Ammon's horn (tissue), 1 donor: ENCODE results near the gene ASPRV1.
"Not testable (repeated sequence)": the region's sequence is repeated elsewhere in the genome, so short reads cannot be mapped to it uniquely, and the experiment has no call there.

Experiments used
- DNase-seq: peaks from one replicate; pipeline ENCODE4 v3.0.0-alpha.2; 2016; ENCODE audit warnings: low spot score

The ASPRV1 gene

DNA sequence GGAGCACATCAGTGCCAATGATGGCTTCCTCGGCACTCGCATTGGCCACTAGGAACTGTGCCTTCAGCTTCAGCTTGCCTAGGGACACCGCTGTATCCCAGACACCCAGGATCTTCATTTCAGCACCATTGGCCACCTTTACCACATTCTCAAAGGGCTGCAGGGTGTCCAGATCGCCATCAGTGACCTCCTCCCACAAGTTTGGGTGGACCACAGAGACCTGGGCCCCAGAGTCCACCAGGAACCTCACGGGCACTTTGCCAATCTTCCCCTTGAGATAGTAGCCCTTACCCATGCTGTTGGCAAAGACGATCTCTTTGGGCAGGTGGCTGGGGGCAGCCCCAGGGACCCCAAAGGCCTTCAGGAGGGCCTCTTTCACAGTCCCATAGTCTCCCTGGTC lies 610 bp downstream of the ASPRV1 start:
- DNase-seq = no peak

DNA sequence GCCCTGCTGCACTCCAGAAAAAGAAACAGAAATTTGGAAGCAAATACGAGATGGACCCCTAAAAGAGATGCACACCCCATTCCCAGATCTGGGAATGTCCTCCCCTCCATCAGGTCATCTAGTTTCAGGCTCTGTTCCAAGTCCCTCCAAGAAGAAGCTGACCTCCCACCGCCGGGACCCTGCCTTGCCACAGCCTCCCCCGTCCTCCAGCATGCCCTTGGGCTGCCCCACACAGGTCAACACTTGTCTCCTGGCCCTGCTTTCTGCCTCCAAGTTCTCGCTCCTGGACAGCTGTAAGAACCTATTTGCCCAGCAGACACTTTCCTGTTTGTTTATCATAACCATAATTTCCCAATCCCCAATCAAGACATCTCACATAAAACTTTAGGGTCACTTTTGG lies 2.0 kb downstream of the ASPRV1 start:
- no peak for DNase-seq

DNA sequence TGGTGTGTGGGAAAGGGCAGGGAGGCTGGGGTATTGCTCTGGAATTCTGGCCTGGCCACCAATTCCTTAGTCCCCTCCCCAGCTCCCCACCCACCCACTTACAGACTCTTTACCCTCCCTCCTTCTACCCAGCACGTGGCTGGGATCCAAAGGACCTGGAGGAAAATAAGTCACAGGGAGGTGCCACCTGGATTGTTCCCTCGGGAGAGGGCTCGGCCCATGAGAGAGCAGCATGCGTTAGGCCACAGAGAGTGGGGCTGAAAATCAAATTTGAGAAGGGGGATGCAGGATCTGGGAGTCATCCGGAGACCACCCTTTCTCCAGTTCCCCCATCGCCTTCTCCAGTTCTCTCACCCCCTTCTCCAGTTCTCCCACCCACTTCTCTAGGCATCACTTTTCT lies 3.0 kb downstream of the ASPRV1 start:
- DNase-seq = no peak

DNA sequence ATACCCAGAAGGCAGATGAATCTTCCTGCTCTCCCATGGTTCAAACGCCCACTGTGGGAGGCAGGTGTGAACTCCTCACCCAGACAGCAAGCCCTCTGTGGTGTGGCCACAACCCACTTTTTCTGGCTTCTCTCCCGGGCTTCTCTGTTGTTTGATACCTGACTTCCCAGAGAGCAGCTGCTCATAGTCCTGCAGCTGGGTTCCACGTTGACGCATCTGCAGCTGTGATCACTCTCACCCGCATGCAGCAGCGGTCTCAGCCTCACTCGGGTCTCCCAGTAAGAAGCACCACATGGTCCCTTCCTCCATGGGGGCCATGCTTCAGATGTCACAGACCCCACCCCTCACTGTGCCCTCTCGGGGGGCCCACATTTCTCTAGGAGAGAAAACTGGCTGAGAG lies 3.5 kb downstream of the ASPRV1 start:
- no peak for DNase-seq

DNA sequence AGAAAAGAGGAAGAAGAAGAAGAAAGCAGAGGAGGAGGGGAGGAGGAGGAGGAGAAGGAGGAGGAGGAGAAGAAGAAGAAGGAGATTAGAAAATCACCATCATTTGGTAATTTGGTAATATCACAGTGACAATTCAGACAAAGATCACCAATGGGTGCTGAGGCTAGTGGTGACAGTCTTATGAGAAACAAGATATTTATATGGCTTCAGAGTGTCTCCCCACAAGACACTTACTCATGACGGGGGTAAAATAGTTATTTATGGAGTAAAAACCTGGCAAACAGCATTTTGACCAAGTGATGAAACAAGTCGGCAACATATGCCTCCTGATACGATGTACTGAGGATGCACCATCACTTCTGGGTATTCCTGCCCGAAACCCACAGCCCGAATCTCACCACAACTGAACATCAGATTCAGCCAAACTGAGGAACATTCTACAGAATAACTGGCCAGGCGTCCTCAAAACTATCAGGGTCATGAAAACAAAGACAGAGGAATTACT lies 4.9 kb downstream of the ASPRV1 start:
- DNase-seq = no peak

DNA sequence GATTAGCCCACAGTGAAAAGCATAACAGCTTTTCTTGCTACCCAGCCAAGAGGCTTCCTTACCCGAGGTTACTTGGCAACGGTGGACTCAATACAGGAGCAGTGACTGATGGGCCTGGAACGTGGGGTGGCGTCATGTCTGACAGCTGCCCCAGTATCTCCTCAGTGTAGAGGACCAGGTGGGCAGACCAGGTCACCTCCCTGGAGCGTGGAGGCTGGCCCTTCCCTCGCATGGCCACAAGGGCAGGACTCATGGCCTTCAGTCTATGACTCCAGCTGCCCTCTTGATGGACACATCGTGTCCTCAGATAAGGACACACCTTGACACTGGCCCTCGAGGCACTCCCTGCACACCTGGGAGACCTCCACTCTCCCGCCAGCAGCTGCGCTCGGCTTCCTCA lies 6.4 kb downstream of the ASPRV1 start:
- no peak for DNase-seq

DNA sequence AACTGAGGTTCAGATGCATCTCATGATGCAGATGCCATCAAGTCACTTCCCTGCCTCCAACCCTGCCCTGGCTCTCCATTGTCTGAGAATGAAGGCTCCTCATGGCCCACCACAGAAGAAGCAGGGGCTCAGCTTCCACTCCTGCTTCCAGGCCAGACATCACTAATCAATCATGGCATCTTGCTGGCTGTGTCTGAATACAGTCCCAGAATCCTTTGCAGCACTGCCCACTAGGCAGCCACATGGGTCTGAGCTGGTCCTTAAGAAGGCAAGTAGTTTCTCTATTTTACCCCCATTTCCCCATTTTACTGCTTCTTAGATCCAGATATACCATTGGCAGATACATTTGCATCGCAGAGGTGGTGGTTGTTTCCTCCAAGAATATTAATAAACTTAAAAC lies 7.3 kb downstream of the ASPRV1 start:
- no peak for DNase-seq

DNA sequence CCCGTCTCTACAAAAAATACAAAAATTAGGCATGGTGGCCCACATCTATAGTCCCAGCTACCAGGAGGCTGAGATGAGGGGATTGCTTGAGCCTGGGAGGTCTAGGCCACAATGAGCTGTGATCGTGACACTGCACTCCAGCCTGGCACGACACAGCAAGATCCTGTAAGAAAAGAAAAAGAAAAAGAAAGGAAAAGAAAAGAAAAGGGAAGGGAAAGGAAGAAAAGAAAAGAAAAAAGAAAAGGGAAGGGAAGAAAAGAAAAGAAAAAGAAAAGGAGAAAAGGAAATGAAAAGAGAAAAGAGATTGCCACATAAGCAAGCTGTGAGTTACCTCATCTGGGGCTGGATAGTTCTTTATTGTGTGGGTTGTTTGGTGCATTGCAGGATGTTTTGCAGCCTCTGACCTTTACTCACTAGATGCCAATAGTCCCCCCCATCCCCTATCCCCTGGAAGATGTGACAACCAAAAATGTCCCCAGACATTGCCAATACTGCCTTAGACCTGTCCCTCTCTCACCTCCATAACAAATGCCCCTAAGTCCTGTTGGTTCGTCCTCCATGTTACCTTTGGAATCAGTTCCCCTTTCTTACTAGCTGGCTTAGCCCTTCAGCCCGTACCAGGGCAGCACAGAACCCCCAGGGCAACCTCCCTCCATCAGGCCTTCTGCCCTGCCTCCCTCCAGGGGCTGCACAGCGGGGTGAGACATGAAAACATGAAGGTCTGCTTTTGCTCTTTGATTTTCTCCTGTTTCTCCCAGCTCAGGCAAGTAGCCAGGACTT lies 8.9 kb downstream of the ASPRV1 start:
- no peak for DNase-seq

DNA sequence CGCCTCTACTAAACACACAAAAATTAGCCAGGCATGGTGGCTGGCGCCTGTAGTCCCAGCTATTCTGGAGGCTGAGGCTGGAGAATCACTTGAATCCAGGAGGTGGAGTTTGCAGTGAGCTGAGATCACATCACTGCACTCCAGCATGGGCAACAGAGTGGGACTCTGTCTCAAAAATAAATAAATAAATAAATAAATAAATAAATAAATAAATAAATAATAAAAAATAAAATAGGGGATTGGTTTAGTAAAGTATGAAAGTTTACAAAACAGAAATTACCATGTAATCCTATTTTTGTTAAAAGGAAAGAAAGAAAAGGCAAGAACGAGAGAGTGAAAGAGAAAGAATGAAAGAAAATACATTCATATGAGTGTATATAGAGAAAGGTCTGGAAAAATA lies 10.8 kb downstream of the ASPRV1 start:
- not testable (repeated sequence) for DNase-seq

DNA sequence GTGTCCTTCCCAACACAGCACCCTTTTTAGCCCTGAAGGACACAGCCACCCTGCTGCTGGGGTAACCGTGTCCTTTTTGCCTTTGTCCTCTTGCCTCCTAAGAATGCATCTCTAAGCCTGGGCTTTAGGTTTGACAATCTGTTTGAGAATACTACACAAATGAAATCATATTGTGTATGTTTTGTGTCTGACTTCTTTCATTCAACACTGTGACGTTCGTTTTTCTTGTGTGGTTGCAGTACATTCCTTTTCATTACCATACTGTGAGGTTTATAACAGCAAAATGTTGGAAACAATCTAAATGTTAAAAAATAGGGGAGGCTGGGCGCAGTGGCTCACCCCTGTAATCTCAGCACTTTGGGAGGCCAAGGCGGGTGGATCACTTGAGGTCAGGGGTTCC lies 11.2 kb downstream of the ASPRV1 start:
- no peak for DNase-seq

DNA sequence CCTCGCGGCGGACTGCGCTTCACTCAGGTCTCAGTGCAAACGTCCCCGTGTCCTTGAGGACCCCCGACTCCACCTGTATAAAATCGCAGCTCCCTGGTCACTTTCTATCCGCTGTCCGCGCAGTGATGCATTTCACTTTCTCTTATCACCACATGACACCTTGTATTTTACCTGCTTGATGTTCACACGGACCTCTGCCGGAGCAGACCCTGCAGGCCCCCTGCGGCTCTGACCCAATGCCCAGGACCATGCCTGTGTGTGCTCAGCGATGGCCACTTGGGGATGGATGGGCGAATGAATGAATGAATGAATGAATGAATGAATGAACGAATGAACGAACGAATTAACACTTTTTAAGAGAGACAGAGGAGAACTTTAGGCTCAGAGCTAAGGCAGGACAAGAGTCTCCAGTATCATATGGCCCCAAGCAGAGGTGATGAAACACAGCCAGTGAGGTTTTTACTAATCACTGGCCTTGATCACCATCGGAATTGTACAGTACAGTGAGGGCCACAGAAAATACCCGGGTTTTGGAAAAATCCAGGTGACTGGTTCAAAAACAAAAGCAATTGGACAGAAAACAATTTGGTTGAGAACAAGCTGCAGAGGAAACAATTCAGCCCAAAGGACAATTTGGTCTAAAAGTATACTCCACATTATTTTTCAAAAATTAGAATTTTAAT lies 12.3 kb downstream of the ASPRV1 start:
- no peak for DNase-seq

DNA sequence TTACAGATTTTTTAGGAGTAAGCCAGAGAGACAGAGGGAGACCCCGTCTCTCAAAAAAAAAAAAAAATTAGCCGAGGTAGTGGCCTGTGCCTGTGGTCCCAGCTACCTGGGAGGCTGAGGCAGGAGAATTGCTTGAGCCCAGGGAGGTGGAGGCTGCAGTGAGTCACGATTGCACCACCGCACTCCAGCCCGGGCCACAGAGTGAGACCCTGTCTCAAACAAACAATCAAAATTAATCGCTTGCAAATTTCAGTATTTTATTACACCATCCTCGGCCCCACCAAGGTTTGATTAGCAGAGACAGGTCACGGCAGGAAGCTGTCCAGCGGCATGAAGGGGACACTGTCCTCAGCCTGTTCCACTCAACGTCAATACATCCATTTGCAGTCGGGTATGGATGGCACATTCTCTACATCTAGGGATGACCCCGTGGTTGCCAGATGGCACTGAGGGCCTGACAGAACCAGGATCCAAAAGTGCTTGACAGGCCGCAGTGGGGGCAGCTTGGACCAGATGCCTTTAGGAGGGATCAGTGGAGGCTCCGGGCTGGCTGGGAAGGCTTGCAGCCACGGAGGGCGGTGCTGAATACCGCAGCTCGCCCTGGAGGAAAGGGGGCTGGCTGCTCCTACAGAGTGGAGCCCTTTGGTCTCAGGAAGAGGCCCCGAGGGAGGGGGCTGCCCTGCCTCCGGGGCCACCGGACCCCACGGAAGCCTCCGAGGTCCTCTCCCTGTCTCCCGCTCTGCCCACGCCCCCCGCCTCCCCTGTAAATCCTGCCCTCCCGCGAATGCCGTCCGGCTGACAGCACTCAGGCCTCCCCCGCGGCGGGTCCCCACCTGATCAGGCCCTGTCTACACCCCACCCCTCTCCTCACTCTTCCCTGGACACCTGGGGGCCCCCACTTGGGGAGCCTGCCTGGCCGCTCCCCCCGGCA lies 13.1 kb downstream of the ASPRV1 start:
- DNase-seq = no peak

DNA sequence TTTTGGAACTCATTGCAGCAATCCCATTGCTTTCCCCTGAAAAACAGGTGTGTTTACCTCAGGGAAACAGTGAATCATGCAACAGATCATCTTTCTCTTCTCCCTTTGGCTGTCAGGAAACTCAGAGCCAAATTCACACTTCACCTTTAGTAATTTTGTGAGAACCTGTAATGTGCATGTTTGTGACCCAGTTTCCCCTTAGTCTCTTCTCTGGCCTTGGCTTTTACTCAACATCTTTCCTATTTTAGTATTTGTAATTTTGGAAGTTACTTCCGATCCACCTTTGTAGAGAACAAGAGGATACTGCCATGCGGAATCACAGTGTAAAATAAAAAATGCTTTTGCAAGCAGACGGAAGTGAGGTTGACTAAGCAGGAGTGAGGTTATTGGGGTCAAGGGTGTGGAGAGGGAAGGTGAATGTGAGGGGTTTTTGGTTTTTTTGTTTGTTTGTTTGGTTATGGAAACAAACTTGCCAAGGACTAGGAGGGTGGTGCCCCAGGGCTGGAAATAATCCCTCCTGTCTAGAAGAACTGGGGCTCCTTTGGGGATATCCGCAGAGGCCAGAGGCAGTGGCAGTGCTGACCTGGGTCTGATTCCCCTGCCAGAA lies 14.0 kb downstream of the ASPRV1 start:
- DNase-seq = no peak

DNA sequence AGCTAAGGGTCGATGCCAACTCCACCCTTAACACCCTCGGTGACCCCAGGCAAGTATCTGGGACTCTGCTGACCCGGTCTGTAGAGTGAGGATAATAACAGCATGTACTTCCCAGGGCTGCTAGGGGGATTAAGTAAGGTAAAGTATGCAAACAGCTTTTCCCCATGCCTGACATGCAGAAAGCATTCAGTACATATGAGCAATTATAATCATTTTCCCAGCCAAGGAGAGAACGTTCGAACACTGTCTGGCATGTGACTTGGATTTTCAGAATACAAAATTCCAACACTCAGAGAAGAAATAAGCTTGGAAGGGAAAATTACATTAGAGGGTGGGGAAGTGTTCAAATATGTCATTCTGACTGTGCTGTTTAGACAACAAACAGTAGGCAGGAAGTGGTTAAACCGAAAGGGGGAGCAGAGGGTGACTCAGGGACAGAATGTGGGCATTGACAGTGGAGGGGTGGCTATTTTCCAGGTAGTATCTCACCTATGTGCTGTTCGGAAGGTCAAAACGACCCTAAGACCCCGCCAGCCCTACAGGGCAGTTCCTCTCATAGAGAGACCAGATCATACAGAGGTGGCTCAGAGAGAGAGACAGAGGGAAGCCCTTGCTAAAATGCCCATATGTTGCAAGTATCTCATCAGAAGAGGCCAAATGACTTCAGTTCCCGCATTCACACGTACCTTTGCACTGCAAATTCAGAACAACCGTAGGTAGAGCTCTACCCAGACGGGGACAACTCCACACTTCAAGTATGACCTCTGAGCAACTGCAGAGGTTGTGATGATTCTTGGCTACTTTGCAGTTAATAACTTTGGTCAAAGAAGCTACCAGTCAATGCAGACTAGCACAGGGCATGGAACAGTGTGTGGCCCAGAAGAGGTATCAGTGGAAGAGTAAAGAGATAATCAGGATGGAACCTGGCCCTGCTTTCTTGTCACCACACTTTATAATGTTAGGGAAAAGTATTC lies 14.8 kb downstream of the ASPRV1 start:
- DNase-seq = no peak

DNA sequence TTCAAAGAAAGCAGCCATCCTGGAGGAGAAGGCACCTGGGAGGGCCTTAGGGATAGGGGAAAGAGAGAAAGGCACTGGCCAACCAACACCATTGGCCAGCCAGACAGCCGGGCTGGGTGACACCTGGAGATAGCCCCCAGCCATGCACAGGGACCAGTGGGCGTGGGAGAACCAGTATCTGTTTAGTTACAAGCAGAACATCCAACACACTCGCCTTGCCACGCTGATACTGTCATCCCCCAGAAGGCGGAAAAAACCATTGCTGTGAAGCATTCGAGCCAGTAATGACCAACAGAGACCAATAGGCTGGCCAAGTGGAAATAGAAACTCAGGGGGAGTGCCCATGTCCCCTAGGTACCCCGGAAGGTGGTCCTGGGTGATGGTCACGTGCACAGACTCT lies 15.5 kb downstream of the ASPRV1 start:
- DNase-seq = no peak

DNA sequence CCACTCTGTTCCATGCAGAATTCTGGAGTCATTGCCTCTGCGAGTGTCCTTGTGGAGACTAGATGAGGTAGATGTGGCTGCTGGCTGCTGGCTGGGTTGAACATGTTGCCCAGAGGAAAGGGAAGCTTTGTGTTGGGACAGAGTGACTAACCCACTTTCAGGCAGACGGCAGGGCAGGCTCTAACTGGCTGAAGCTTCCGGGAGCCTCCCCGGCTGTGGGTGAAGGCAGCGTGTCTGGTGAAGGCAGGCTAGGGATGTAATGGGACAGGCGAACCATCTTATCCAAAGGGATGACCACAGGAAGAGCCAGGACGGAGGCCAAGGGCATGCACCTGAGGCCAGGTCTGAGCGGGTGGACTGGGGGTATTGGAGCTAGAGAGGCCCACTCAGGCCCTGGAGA lies 16.0 kb downstream of the ASPRV1 start:
- DNase-seq = no peak

DNA sequence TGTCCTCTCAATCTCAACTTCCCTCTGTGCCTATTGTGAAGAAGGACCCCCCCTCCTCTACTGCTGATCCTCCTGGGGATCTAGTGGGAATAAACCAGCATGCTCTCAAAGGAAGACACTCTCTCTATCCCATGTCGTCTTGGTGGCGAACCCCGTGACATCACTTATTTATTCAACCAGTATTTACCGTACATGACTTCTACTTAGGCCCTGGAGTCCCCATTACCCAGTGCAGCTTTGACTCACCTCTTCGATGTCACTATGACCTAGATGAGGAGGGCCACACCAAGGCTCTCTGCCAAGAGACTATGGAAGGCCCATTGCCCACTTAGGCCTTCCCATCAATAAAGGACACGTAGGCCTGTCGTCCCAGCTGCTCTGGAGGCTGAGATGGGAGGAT lies 16.7 kb downstream of the ASPRV1 start:
- no peak for DNase-seq

DNA sequence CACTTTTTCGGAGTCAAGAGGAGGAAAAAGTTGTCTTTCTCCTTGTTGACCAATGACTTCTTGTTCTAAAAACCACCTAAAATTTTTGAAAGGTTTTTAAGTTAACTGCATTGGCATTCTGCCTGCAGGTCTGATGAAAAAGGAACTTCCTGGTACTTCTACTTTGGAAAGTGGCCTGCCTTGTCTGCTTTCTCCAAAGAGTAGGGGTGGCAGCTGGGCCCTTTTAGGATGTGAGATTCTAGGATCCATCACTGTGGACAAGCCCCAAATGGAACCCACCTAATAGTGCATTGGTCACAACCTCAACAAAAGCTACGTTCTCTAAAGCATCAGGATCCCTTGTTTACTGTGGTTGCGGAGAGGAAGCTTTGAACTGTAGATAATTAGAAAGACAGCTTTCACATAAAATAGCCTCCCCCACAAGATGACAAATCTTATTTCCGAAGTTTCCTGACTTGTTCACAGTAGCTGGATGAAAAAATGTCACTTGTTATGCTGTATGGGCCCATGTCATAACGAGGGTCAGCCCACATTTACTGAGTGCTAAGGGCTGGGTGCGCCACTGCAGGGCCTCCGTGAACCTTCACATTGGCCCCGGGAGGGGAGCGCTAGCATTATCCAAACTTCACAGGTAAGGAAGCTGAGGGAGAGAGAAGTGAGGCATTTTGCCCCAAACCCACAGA lies 17.4 kb downstream of the ASPRV1 start:
- DNase-seq = no peak

DNA sequence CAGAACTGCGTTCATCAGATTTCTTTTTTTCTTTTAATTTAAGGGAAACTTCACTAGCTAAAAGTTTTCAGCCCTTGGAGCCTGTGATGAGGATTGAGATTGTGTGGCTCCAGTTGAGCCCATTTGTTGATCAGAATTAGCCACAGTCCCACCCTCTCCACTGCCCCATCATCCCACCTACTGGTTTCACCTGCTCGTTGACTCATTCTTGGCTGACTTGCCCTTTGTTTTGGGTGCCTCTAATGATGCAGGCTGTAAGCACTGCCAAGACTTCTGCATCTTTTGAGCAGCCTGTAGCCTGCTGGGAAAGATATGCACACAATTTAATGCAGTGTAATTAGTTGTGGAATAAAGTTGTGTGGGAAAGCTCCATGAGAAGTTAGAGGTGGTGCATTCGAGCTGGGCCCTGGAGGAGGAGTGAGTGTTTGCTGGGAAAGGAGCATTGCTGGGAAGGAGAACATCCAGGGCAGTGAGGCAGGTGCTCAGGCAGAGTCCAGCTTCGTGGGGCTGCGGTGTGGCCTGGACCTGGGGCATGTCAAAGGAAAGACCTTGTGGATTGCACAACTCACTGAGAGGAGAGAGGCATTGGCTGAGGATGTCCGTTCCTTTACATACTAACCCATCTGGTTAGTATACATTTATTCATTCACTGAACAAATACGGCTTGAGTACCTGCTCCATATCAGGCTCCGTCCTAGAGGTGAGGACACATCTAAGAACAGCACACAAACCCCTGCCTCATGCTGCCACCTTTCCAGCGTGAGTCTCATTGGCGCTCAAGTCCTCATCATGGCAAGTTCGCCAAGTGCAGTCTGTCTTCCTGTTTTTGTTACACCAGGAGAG lies 18.2 kb downstream of the ASPRV1 start:
- DNase-seq = no peak
